ENCODE results near the gene IL17RA. TPM values are rescaled to one million over a fixed set of nuclear protein-coding genes. Genes with fewer than 3 reads are reported as not detected.

The IL17RA gene
- total and polyA plus RNA-seq, 10 donors = 2.9 to 100 (median 43.2) TPM

GRCh38 chr22:17149076-17149815 lies 64.4 kb downstream of the IL17RA start:
- no peak overlapping the region for H3K4me3 ChIP-seq
- H3K27me3 ChIP-seq (replicated peaks in 1 of 7) = no peaks in the 10 kb centered on the region
- peak; percentile 59 for DNase-seq
- H3K9me3 ChIP-seq = no peaks in the 10 kb centered on the region
- intact Hi-C loops (cut with DNase I; ENCODE audit: low total_unique reads) = no loop called here
- H3K4me1 ChIP-seq = peaks cover 0 to 10% (median 0%) of the 10 kb centered on the region in 6 donors
- 68 to 94% (median 79%) methylated on average over 8 to 9 of the region's 9 CpGs for WGBS, 5 donors
- TF ChIP-seq CTCF (IDR thresholded peaks at IDR 0.05 in 8 of 11, conservative IDR thresholded peaks at IDR 0.05 in 3 of 11) = no peak
- no peak for TF ChIP-seq POLR2AphosphoS5 (IDR thresholded peaks at IDR 0.05)
- TF ChIP-seq POLR2A (IDR thresholded peaks at IDR 0.05) = no peak
- peaks cover 0 to 44% (median 23%) of the 10 kb centered on the region in 6 donors for H3K36me3 ChIP-seq
- H3K27ac ChIP-seq = no peak overlapping the region

- Histone ChIP-seq H3K9me3 (no peaks in the 10 kb centered on the region), H3K4me1 (peaks cover 3 to 38% (median 17%) of the 10 kb centered on the region in 6 donors), H3K27ac (no peak overlapping the region), H3K36me3 (peaks cover 0 to 26% (median 9%) of the 10 kb centered on the region in 6 donors), H3K27me3 (replicated peaks in 1 of 7) (no peaks in the 10 kb centered on the region), H3K4me3 (no peak overlapping the region)
- intact Hi-C loops (cut with DNase I; ENCODE audit: low total_unique reads) = no loop called here
- TF ChIP-seq POLR2A (IDR thresholded peaks at IDR 0.05) (no peak), POLR2AphosphoS5 (IDR thresholded peaks at IDR 0.05) (no peak), CTCF (IDR thresholded peaks at IDR 0.05 in 8 of 11, conservative IDR thresholded peaks at IDR 0.05 in 3 of 11) (no peak)
- WGBS, 5 donors = 86 to 98% (median 90%) methylated on average over 6 of the region's 6 CpGs
- DNase-seq = no peak
Observed at GRCh38 chr22:17152340-17152739, 67.5 kb downstream of the IL17RA start.

GRCh38 chr22:17152971-17153370 lies 68.2 kb downstream of the IL17RA start:
- H3K9me3 ChIP-seq = no peaks in the 10 kb centered on the region
- no peaks in the 10 kb centered on the region for H3K27me3 ChIP-seq (replicated peaks in 1 of 7)
- H3K4me3 ChIP-seq = no peak overlapping the region
- H3K36me3 ChIP-seq = peaks cover 0 to 19% (median 8%) of the 10 kb centered on the region in 6 donors
- H3K27ac ChIP-seq = no peak overlapping the region
- DNase-seq = no peak
- intact Hi-C loops (cut with DNase I; ENCODE audit: low total_unique reads) = no loop called here
- 63 to 76% (median 69%) methylated on average over 3 of the region's 3 CpGs for WGBS, 5 donors
- no peak for TF ChIP-seq POLR2A (IDR thresholded peaks at IDR 0.05)
- peaks cover 9 to 44% (median 23%) of the 10 kb centered on the region in 6 donors for H3K4me1 ChIP-seq

- Histone ChIP-seq H3K9me3 (no peaks in the 10 kb centered on the region), H3K4me1 (peaks cover 15 to 65% (median 41%) of the 10 kb centered on the region in 6 donors), H3K36me3 (no peaks in the 10 kb centered on the region), H3K4me3 (no peak overlapping the region), H3K27me3 (replicated peaks in 1 of 7) (no peaks in the 10 kb centered on the region), H3K27ac (no peak overlapping the region)
- TF ChIP-seq CTCF (IDR thresholded peaks at IDR 0.05 in 8 of 11, conservative IDR thresholded peaks at IDR 0.05 in 3 of 11) (no peak), POLR2AphosphoS5 (IDR thresholded peaks at IDR 0.05) (no peak), POLR2A (IDR thresholded peaks at IDR 0.05) (no peak)
- intact Hi-C loops (cut with DNase I; ENCODE audit: low total_unique reads) = no loop called here
- DNase-seq = no peak
- WGBS, 5 donors = 72 to 88% (median 72%) methylated on average over 3 of the region's 3 CpGs
Observed at GRCh38 chr22:17155941-17156340, 71.1 kb downstream of the IL17RA start.
